GM15510 (cell line): ENCODE results near the gene ENTHD1.

Experiments used
- POLR2A ChIP-seq: IDR thresholded peaks from 3 replicates; pipeline ENCODE4 v1.6.1; 2011; ENCODE audit warnings: borderline replicate concordance; ENCODE audit not compliant: insufficient read length; ENCODE audit errors: extremely low read depth

ENTHD1 gene

GRCh38 chr22:39715778-39716495, 177.6 kb downstream of the ENTHD1 start:
- no peak for TF ChIP-seq POLR2A

- no peak for TF ChIP-seq POLR2A
These were observed 179.2 kb downstream of the ENTHD1 start for GRCh38 chr22:39714321-39714720.

GRCh38 chr22:39713799-39714290, 179.7 kb downstream of the ENTHD1 start:
- no peak for TF ChIP-seq POLR2A

- TF ChIP-seq POLR2A: no peak
These were observed 180.6 kb downstream of the ENTHD1 start for GRCh38 chr22:39712751-39713525.

- TF ChIP-seq POLR2A: no peak
These were observed 181.5 kb downstream of the ENTHD1 start for GRCh38 chr22:39712081-39712480.

- no peak for TF ChIP-seq POLR2A
These were observed 183.0 kb downstream of the ENTHD1 start for GRCh38 chr22:39710380-39711150.

- TF ChIP-seq POLR2A: no peak
These were observed 185.7 kb downstream of the ENTHD1 start for GRCh38 chr22:39707816-39708215.

GRCh38 chr22:39707351-39707750, 186.2 kb downstream of the ENTHD1 start:
- no peak for TF ChIP-seq POLR2A

- no peak for TF ChIP-seq POLR2A
These were observed 187.0 kb downstream of the ENTHD1 start for GRCh38 chr22:39706376-39707140.

GRCh38 chr22:39705386-39705785, 188.2 kb downstream of the ENTHD1 start:
- TF ChIP-seq POLR2A: no peak

GRCh38 chr22:39703928-39704639, 189.5 kb downstream of the ENTHD1 start:
- no peak for TF ChIP-seq POLR2A

GRCh38 chr22:39703091-39703490, 190.5 kb downstream of the ENTHD1 start:
- no peak for TF ChIP-seq POLR2A

- TF ChIP-seq POLR2A: no peak
These were observed 193.0 kb downstream of the ENTHD1 start for GRCh38 chr22:39700565-39700964.
